Thoracic aorta (tissue), 2 donors: ENCODE data around the gene NCOA7. TPM values are rescaled to one million over a fixed set of nuclear protein-coding genes. Genes with fewer than 3 reads are reported as not detected.

Source experiments
- ATAC-seq: fragments of 150-250 bp; one replicate; pipeline ENCODE4 v1.8.0; 2017; ENCODE audit warnings: low read depth; ENCODE audit not compliant: insufficient number of reproducible peaks, low FRiP score
- DNase-seq: peaks from one replicate; pipeline ENCODE4 v3.0.0-alpha.2; 2020; ENCODE audit warnings: low spot score
- H3K27ac ChIP-seq, 2 donors: fragments of 200-600 bp; sonication (generic); 1 replicate in 1 of 2; 2 replicates in 1 of 2; pipeline ENCODE4 v1.5.1; 2016; ENCODE audit warnings: mild to moderate bottlenecking in 2 of 2, moderate library complexity in 2 of 2
- H3K27me3 ChIP-seq: fragments of 200-600 bp; sonication (generic); replicated peaks from 2 replicates; pipeline ENCODE4 v1.6.0; 2016; ENCODE audit warnings: mild to moderate bottlenecking; ENCODE audit not compliant: insufficient read depth
- H3K36me3 ChIP-seq: fragments of 200-600 bp; sonication (generic); one replicate; pipeline ENCODE4 v1.5.1; 2016
- H3K4me1 ChIP-seq, 2 donors: fragments of 200-600 bp; sonication (generic); 1 replicate in 1 of 2; 2 replicates in 1 of 2; pipeline versions ENCODE4 v1.5.1 to v1.6.0; 2016; ENCODE audit warnings: low read depth in 2 of 2, mild to moderate bottlenecking in 1 of 2; ENCODE audit not compliant: control insufficient read depth in 1 of 2
- H3K4me3 ChIP-seq: fragments of 200-600 bp; sonication (generic); 2 replicates; pipeline ENCODE4 v1.5.1; 2016; ENCODE audit warnings: mild to moderate bottlenecking
- H3K9me3 ChIP-seq: fragments of 200-600 bp; sonication (generic); 2 replicates; pipeline ENCODE4 v1.5.1; 2016
- CTCF ChIP-seq: fragments of 200-600 bp; sonication (generic); IDR thresholded peaks from one replicate; pipeline ENCODE4 v1.5.1; 2019; ENCODE audit warnings: antibody characterized with exemption
- total RNA-seq, 2 donors: library from RNA; depleted of rRNA; stranded (reverse); fragments of >200 nt; gene quantifications; one replicate each; pipeline versions ENCODE4 v1.1.0 to v1.2.3, GENCODE V29; 2016

The NCOA7 gene
- total RNA-seq, 2 donors from 2014 or later, result 29.6 to 87.1 TPM

GRCh38 chr6:125793280-125793679, 2.5 kb downstream of the NCOA7 start:
- peak overlapping the region; percentile 14 for H3K4me3 ChIP-seq
- ATAC-seq (no peak), DNase-seq (no peak)
- H3K4me1 ChIP-seq, result peaks cover 38 to 42% of the 10 kb centered on the region in 2 donors
- TF ChIP-seq CTCF, result no peak
- no peaks in the 10 kb centered on the region for H3K9me3 ChIP-seq
- no peaks in the 10 kb centered on the region for H3K27me3 ChIP-seq
- H3K27ac ChIP-seq, result peak overlapping the region in 1 of 2 donors; percentile 29
- H3K36me3 ChIP-seq, result no peaks in the 10 kb centered on the region

GRCh38 chr6:125793863-125794262, 3.1 kb downstream of the NCOA7 start:
- Histone ChIP-seq H3K36me3 (no peaks in the 10 kb centered on the region), H3K27ac (no peak overlapping the region), H3K27me3 (no peaks in the 10 kb centered on the region), H3K9me3 (no peaks in the 10 kb centered on the region), H3K4me1 (peaks cover 38% of the 10 kb centered on the region in 2 donors), H3K4me3 (no peak overlapping the region)
- no peak for ATAC-seq
- no peak for TF ChIP-seq CTCF
- DNase-seq, result no peak

- no peaks in the 10 kb centered on the region for H3K9me3 ChIP-seq
- ATAC-seq (no peak), DNase-seq (no peak)
- no peak overlapping the region for H3K4me3 ChIP-seq
- no peaks in the 10 kb centered on the region for H3K27me3 ChIP-seq
- TF ChIP-seq CTCF, result no peak
- H3K4me1 ChIP-seq, result peaks cover 31 to 32% of the 10 kb centered on the region in 2 donors
- H3K27ac ChIP-seq, result peak overlapping the region in 1 of 2 donors; percentile 3
- no peaks in the 10 kb centered on the region for H3K36me3 ChIP-seq
Measured at GRCh38 chr6:125794342-125795137, 3.8 kb downstream of the NCOA7 start.

- DNase-seq (no peak), ATAC-seq (no peak)
- no peak for TF ChIP-seq CTCF
- H3K4me1 ChIP-seq, result peaks cover 25 to 28% of the 10 kb centered on the region in 2 donors
- H3K27me3 ChIP-seq, result no peaks in the 10 kb centered on the region
- H3K27ac ChIP-seq, result no peak overlapping the region
- H3K9me3 ChIP-seq, result no peaks in the 10 kb centered on the region
- H3K36me3 ChIP-seq, result no peaks in the 10 kb centered on the region
- no peak overlapping the region for H3K4me3 ChIP-seq
Measured at GRCh38 chr6:125795301-125795700, 4.5 kb downstream of the NCOA7 start.

GRCh38 chr6:125797120-125797885, 6.5 kb downstream of the NCOA7 start:
- H3K9me3 ChIP-seq, result no peaks in the 10 kb centered on the region
- H3K27ac ChIP-seq, result no peak overlapping the region
- TF ChIP-seq CTCF, result no peak
- H3K27me3 ChIP-seq, result no peaks in the 10 kb centered on the region
- ATAC-seq (no peak), DNase-seq (no peak)
- peaks cover 19 to 22% of the 10 kb centered on the region in 2 donors for H3K4me1 ChIP-seq
- H3K36me3 ChIP-seq, result no peaks in the 10 kb centered on the region
- H3K4me3 ChIP-seq, result no peak overlapping the region
